ENCODE data around the gene LDLR.
"Not testable (repeated sequence)": the region's sequence is repeated elsewhere in the genome, so short reads cannot be mapped to it uniquely, and the experiment has no call there.

Gene LDLR

GRCh38 chr19:11176466-11177193 is 87.4 kb downstream of the LDLR start:
- H3K4me3 ChIP-seq (ENCODE audit: low read depth, low read length) = no peak overlapping the region
- no peak for TF ChIP-seq CTCF (IDR thresholded peaks at IDR 0.05; ENCODE audit: borderline replicate concordance, insufficient read depth, low read depth, low read length)

- H3K4me3 ChIP-seq (ENCODE audit: low read depth, low read length) = no peak overlapping the region
- no peak for TF ChIP-seq CTCF (IDR thresholded peaks at IDR 0.05; ENCODE audit: borderline replicate concordance, insufficient read depth, low read depth, low read length)
Observed at GRCh38 chr19:11177592-11177991, 88.3 kb downstream of the LDLR start.

- H3K4me3 ChIP-seq (ENCODE audit: low read depth, low read length) = not testable (repeated sequence)
Observed at GRCh38 chr19:11179145-11179465, 89.8 kb downstream of the LDLR start.

GRCh38 chr19:11179716-11180297 is 90.5 kb downstream of the LDLR start:
- no peak for TF ChIP-seq CTCF (IDR thresholded peaks at IDR 0.05; ENCODE audit: borderline replicate concordance, insufficient read depth, low read depth, low read length)
- peak overlapping the region; percentile 45 for H3K4me3 ChIP-seq (ENCODE audit: low read depth, low read length)

GRCh38 chr19:11180346-11180745 is 91.1 kb downstream of the LDLR start:
- TF ChIP-seq CTCF (IDR thresholded peaks at IDR 0.05; ENCODE audit: borderline replicate concordance, insufficient read depth, low read depth, low read length) = no peak
- H3K4me3 ChIP-seq (ENCODE audit: low read depth, low read length) = no peak overlapping the region

- H3K4me3 ChIP-seq (ENCODE audit: low read depth, low read length) = not testable (repeated sequence)
Observed at GRCh38 chr19:11180975-11181374, 91.7 kb downstream of the LDLR start.

GRCh38 chr19:11181488-11181887 is 92.2 kb downstream of the LDLR start:
- no peak overlapping the region for H3K4me3 ChIP-seq (ENCODE audit: low read depth, low read length)
- TF ChIP-seq CTCF (IDR thresholded peaks at IDR 0.05; ENCODE audit: borderline replicate concordance, insufficient read depth, low read depth, low read length) = no peak

Data from GM12875 (cell line).